Esophagus muscularis mucosa (tissue), 4 donors: Measurements from ENCODE around the gene CLPTM1.

Source experiments
- CTCF ChIP-seq, 3 experiments: fragments of 200-600 bp in 2 of 3; fragments of 450-650 bp in 1 of 3; sonication (generic) in 2 of 3; IDR thresholded peaks; one replicate each; pipeline ENCODE4 v1.5.1; 2017 to 2019; ENCODE audit warnings: antibody characterized with exemption in 3 of 3, mild to moderate bottlenecking in 2 of 3, moderate library complexity in 1 of 3
- EP300 ChIP-seq: sonication (generic); formaldehyde crosslinking; IDR thresholded peaks from one replicate; pipeline ENCODE4 v1.6.1; 2017; ENCODE audit warnings: antibody characterized with exemption
- POLR2A ChIP-seq: fragments of 450-650 bp; IDR thresholded peaks from one replicate; pipeline ENCODE4 v1.6.1; 2017; ENCODE audit warnings: antibody characterized with exemption, moderate library complexity, mild to moderate bottlenecking, low read depth
- POLR2AphosphoS5 ChIP-seq, 2 donors: sonication (generic); formaldehyde crosslinking; IDR thresholded peaks; one replicate each; pipeline ENCODE4 v1.6.1; 2017; ENCODE audit warnings: antibody characterized with exemption in 2 of 2

DNA sequence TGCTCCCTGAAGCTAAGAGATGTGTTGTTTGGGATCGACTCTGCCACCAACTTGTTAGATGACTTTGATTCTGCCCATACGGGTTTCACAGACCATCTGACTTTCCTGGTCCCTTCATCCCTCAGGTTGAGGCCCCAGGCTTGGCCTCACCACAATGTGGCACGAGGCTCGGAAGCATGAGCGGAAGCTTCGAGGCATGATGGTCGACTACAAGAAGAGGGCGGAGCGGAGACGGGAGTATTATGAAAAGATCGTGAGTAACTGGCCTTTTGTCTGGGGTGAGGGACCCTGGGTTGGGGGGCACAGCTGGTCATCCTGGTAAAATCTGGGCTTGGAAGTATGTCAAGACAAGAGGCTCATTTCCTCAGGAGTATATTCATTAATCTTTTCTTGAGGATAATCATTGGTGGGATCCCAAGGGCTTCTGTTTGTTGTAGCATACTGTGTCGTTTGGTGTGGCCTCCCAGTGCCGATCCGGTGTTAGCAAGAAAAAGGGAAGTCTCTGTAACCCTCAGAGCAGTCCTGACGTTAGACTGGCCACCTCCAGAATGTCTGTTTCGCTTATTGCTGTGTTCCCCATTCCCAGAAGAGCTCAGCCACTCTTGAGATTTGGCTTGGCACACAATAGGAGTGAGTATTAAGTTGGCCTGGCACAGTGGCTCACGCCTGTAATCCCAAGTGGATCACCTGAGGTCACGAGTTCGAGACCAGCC is 85.0 kb downstream of the CLPTM1 start:
- TF ChIP-seq CTCF (IDR thresholded peaks at IDR 0.05) (no peak), POLR2A (no peak), POLR2AphosphoS5 (IDR thresholded peaks at IDR 0.05) (no peak), EP300 (no peak)
